ENCODE results near the gene FGFR4.

The FGFR4 gene

DNA sequence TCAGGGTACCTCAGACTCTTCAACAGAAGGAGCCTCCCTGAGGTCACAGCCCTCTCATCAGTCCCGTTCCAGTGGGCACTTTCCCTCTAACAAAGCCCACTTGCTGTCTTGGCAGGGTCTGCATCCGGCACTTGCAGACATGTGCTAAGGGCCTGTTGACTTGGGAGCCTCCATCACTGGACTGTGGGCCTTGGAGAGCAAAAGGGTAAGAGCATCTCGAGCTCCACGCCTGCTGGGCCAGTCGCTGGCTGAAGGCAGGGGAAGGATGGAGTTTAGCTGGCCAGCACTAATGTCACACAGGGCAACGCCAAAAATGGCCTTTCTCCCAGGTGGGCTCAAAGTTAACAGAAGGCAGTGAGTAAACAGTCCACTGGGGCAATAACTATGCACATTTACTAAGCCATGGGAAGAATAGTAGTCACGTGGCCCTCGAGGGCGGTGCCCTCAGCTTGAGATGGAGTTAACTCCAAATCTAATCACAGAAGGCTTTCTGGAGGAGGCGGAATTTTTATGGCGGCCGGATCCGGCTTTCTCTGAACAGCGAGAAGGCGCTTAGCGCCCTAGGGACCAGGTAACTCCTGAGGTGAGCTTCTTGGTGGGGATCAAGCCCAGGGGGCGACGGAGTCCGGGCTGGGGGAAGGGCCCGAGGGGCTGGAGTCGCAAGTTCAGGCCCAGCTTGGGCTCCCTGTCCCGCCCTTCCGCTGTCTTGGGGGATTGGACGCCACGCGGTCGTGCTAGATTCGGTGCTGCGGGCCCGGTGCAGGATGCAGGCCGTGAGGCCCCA lies 44.8 kb downstream of the FGFR4 start:
- DNase-seq, result no peak
- Mint-ChIP-seq H3K9me3 (no peaks in the 10 kb centered on the region), H3K27ac (peak overlapping the region in 1 of 2 donors; percentile 79), H3K4me1 (peaks cover 51% of the 10 kb centered on the region), H3K4me3 (peak overlapping the region; percentile 35 to 44), H3K27me3 (no peaks in the 10 kb centered on the region)
- no peak for ATAC-seq

GRCh38 chr5:177132136-177133095 lies 45.7 kb downstream of the FGFR4 start:
- Mint-ChIP-seq H3K4me1 (peaks cover 58% of the 10 kb centered on the region), H3K27ac (peak overlapping the region; percentile 91 to 97), H3K27me3 (no peaks in the 10 kb centered on the region), H3K9me3 (no peaks in the 10 kb centered on the region), H3K4me3 (peak overlapping the region; percentile 96)
- DNase-seq (no peak), ATAC-seq (peak; percentile 32)

DNA sequence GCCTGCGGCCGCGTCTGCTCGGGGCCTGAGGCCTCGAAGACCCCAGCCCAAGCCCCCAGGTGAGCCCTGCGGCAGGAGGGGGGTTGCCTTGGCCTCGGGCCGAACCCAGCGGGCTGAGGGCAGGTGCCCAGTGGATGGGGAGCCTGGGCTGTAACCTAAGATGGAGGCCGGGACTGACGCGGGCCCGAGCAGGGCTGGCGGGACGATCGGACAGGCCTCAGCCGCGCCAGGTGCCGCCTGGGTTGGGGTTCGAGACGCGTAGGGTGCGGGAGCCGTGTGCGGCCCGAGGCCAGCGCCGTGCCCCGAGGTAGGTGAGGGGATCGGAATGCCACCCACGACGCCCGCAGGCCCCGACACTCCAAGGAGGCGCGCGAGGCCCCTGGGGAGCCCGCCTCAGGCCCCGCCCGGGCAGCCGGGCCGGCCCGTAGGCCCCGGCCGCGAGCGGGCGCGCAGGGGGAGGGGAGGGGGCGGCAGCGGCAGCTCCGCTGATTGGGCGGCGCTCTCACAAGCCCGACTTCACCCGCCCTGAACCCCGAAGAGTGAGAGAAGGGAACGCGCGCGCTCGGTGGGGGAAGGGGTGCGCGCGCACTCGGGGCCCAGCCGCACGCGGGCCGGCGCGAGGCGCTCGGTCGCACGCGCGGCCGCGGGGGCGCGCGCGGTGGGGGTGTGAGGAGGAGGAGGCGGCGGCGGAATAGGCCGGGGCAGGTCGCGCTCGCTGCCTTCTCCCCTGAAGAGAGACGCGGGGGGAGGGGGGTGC lies 46.6 kb downstream of the FGFR4 start, which contains the start of gene NSD1:
Gene NSD1, plus strand, starts transcription at position 678 of the 757 bp plus-strand sequence. CDS start 1,331 bp downstream, outside the sequence.
- DNase-seq, result peak; percentile 93 to 94
- no peaks in the 10 kb centered on the region for H3K27me3 Mint-ChIP-seq
- H3K9me3 Mint-ChIP-seq, result no peaks in the 10 kb centered on the region
- H3K27ac Mint-ChIP-seq, result peak within 1 kb of the TSS; percentile 94 to 97
- ATAC-seq, result peak; percentile 79
- H3K4me1 Mint-ChIP-seq, result peaks cover 55% of the 10 kb centered on the region
- H3K4me3 Mint-ChIP-seq, result peak within 1 kb of the TSS; percentile 96

GRCh38 chr5:177133853-177134696 lies 47.4 kb downstream of the FGFR4 start:
- peak overlapping the region; percentile 96 for H3K4me3 Mint-ChIP-seq
- DNase-seq (peak; percentile 62 to 65), ATAC-seq (peak; percentile 31)
- no peaks in the 10 kb centered on the region for H3K27me3 Mint-ChIP-seq
- peak overlapping the region; percentile 94 to 97 for H3K27ac Mint-ChIP-seq
- no peaks in the 10 kb centered on the region for H3K9me3 Mint-ChIP-seq
- H3K4me1 Mint-ChIP-seq, result peaks cover 47% of the 10 kb centered on the region

DNA sequence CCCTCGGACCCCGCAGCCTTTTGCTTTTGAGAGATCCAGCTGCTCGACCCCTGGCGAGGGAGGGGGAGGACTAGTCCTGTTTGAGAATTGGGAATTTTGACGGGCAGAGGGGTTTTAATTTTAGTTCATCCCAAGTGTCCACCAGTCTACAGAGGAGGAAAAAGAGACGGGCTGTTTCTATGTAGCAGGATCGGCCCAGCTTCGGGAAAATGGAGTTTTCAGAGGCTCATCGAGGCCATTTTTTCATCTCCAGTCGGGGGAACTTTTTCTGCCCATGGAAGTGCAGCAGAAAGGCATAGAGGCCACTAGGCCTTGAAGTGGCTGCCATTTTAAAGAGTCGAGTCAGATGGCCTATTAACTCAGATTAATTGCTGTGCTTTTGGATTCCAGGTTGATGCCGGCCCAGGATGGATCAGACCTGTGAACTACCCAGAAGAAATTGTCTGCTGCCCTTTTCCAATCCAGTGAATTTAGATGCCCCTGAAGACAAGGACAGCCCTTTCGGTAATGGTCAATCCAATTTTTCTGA lies 48.0 kb downstream of the FGFR4 start:
- peak overlapping the region; percentile 94 to 97 for H3K27ac Mint-ChIP-seq
- H3K4me1 Mint-ChIP-seq, result peaks cover 43% of the 10 kb centered on the region
- H3K27me3 Mint-ChIP-seq, result no peaks in the 10 kb centered on the region
- peak overlapping the region; percentile 96 for H3K4me3 Mint-ChIP-seq
- no peaks in the 10 kb centered on the region for H3K9me3 Mint-ChIP-seq
- DNase-seq (no peak), ATAC-seq (no peak)

DNA sequence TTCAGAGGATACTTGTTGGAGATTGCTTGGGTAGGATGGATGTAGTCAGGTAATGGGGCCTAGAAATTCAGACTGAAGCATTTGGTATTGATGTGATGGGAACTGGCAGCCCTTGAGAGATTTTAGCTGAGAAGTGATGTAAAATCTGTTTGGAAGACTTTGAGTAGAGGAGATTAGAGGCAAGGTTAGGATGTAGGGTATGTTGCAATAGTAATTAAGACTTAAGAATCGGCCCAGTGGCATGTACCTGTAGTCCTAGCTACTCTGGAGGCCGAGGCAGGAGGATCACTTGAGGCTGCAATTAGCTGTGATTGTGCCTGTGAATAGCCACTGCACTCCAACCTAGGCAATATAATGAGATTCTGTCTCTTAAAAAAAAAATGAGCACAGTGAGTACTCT lies 53.6 kb downstream of the FGFR4 start:
- Mint-ChIP-seq H3K27ac (peak overlapping the region in 1 of 2 donors; percentile 79), H3K4me1 (peaks cover 40% of the 10 kb centered on the region), H3K9me3 (no peaks in the 10 kb centered on the region), H3K27me3 (no peaks in the 10 kb centered on the region), H3K4me3 (no peak overlapping the region)
- no peak for ATAC-seq
- no peak for DNase-seq

DNA sequence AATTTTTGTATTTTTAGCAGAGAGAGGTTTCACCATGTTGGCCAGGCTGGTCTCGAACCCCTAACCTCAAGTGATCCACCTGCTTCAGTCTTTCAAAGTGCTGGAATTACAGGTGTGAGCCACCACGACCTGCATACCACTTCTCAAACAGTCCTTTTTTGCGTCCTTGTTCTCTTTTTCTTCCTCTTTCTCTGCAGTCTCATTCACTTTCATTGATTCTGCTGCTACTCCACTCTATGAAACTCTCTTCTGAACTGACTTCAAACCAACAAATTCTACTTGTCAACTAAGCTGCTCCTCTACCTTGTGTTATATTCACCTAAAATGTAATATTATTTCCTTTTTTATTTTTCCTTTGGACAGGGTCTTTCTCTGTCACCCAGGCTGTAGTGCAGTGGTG lies 54.8 kb downstream of the FGFR4 start:
- H3K27ac Mint-ChIP-seq, result no peak overlapping the region
- no peaks in the 10 kb centered on the region for H3K27me3 Mint-ChIP-seq
- no peaks in the 10 kb centered on the region for H3K9me3 Mint-ChIP-seq
- H3K4me1 Mint-ChIP-seq, result peaks cover 31% of the 10 kb centered on the region
- no peak for ATAC-seq
- no peak for DNase-seq
- no peak overlapping the region for H3K4me3 Mint-ChIP-seq

- Mint-ChIP-seq H3K27me3 (no peaks in the 10 kb centered on the region), H3K4me3 (no peak overlapping the region), H3K27ac (no peak overlapping the region), H3K9me3 (no peaks in the 10 kb centered on the region), H3K4me1 (peaks cover 24% of the 10 kb centered on the region)
- DNase-seq, result no peak
- ATAC-seq, result no peak
Observed at GRCh38 chr5:177142098-177142611, 55.4 kb downstream of the FGFR4 start.

- H3K4me3 Mint-ChIP-seq, result no peak overlapping the region
- H3K27me3 Mint-ChIP-seq, result no peaks in the 10 kb centered on the region
- ATAC-seq (no peak), DNase-seq (no peak)
- peaks cover 24% of the 10 kb centered on the region for H3K4me1 Mint-ChIP-seq
- H3K27ac Mint-ChIP-seq, result no peak overlapping the region
- no peaks in the 10 kb centered on the region for H3K9me3 Mint-ChIP-seq
Observed at GRCh38 chr5:177142778-177143177, 56.1 kb downstream of the FGFR4 start.

DNA sequence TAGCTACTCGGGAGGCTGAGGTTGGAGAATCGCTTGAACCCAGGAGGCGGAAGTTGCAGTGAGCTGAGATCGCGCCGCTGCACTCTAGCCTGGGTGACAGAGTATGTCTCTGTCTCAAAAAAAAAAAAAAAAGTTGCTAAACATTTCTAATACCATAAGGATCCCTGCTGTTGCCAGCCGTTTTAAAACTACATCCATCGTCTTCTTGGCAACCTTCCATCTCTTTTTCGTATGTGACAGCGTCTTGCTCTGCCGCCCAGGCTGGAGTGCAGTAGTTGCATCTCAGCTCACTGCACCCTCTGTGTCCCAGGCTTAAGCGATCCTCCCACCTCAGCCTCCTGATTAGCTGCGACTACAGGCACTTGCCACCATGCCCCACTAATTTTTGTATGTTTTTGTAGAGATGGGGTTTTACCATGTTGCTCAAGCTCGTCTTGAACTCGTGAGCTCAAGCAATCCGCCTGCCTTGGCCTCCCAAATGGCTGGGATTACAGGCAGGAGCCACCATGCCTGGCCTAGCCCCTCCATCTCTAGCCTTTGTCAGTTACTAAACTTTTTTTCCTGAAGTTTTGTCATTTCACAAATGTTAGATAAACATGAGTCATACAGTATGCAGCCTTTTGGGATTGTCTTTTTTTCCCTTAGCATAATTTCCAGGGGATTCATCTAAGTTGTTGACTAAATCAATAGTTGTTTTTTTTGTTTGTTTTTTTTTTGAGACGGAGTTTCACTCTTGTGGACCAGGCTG lies 60.4 kb downstream of the FGFR4 start:
- no peaks in the 10 kb centered on the region for H3K27me3 Mint-ChIP-seq
- DNase-seq (no peak), ATAC-seq (no peak)
- peaks cover under 1% of the 10 kb centered on the region for H3K4me1 Mint-ChIP-seq
- peak overlapping the region in 1 of 2 donors; percentile 81 for H3K27ac Mint-ChIP-seq
- H3K4me3 Mint-ChIP-seq, result no peak overlapping the region
- no peaks in the 10 kb centered on the region for H3K9me3 Mint-ChIP-seq
